GM12874 (cell line): Measurements from ENCODE around the gene CEMIP.

Experiments
- CTCF ChIP-seq: IDR thresholded peaks from 2 replicates; pipeline ENCODE4 v1.5.1; 2011; ENCODE audit warnings: low read depth, mild to moderate bottlenecking, control low read depth, low read length, moderate library complexity; ENCODE audit not compliant: insufficient read depth

Gene CEMIP

GRCh38 chr15:80787316-80787715, 8.1 kb downstream of the CEMIP start:
- TF ChIP-seq CTCF = no peak

GRCh38 chr15:80788536-80788935, 9.4 kb downstream of the CEMIP start:
- no peak for TF ChIP-seq CTCF

- no peak for TF ChIP-seq CTCF
Observed at GRCh38 chr15:80789296-80789695, 10.1 kb downstream of the CEMIP start.

- no peak for TF ChIP-seq CTCF
Observed at GRCh38 chr15:80789796-80790195, 10.6 kb downstream of the CEMIP start.

GRCh38 chr15:80790236-80790635, 11.1 kb downstream of the CEMIP start:
- no peak for TF ChIP-seq CTCF

GRCh38 chr15:80791004-80791403, 11.8 kb downstream of the CEMIP start:
- TF ChIP-seq CTCF = no peak

GRCh38 chr15:80796407-80796806, 17.2 kb downstream of the CEMIP start:
- TF ChIP-seq CTCF = no peak

- no peak for TF ChIP-seq CTCF
Observed at GRCh38 chr15:80798911-80799310, 19.7 kb downstream of the CEMIP start.
